Muscle of back (tissue), 13 donors: Measurements from ENCODE around the gene CDC14A. TPM values are rescaled to one million over a fixed set of nuclear protein-coding genes. Genes with fewer than 3 reads are reported as not detected.
A peak's percentile ranks its signal among the peaks of the same experiment; 100 is the strongest.
"Not testable (repeated sequence)": the region's sequence is repeated elsewhere in the genome, so short reads cannot be mapped to it uniquely, and the experiment has no call there.

Experiments
- DNase-seq, 3 donors: peaks; one replicate each; pipeline versions ENCODE4 v3.0.0 to v3.0.0-alpha.2; 2013
- long read RNA-seq, 9 donors: transcript quantifications; one replicate each; lab custom pipeline, GENCODE V29; 2026
- polyA plus RNA-seq, 10 donors: library from polyadenylated mRNA; unstranded; fragments of 120-200 nt; gene quantifications; one replicate each; pipeline ENCODE4 v1.2.1, GENCODE V29; 2013; ENCODE audit not compliant: insufficient read length in 10 of 10

CDC14A gene, protein sequence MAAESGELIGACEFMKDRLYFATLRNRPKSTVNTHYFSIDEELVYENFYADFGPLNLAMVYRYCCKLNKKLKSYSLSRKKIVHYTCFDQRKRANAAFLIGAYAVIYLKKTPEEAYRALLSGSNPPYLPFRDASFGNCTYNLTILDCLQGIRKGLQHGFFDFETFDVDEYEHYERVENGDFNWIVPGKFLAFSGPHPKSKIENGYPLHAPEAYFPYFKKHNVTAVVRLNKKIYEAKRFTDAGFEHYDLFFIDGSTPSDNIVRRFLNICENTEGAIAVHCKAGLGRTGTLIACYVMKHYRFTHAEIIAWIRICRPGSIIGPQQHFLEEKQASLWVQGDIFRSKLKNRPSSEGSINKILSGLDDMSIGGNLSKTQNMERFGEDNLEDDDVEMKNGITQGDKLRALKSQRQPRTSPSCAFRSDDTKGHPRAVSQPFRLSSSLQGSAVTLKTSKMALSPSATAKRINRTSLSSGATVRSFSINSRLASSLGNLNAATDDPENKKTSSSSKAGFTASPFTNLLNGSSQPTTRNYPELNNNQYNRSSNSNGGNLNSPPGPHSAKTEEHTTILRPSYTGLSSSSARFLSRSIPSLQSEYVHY
- 1 to 10 TPM; 3.9 to 7.7 (median 5.6) TPM for polyA plus RNA-seq
- long read RNA-seq, donor 1 = 0 reads
- long read RNA-seq, donor 2, partial matches to known transcripts = 0 of 1 reads
- long read RNA-seq, donor 2, other reads (novel, unspliced or antisense) = 0 of 1 reads
- long read RNA-seq, donor 3 = 0 reads
- long read RNA-seq, donor 4 = 0 reads
- long read RNA-seq, donor 5, partial matches to known transcripts = 0 of 1 reads
- long read RNA-seq, donor 5, other reads (novel, unspliced or antisense) = 0 of 1 reads
- long read RNA-seq, donor 6 = 0 reads
- long read RNA-seq, donor 7 = 0 reads
- long read RNA-seq, donor 8 = 0 reads
- long read RNA-seq, donor 9 = 0 reads

DNA sequence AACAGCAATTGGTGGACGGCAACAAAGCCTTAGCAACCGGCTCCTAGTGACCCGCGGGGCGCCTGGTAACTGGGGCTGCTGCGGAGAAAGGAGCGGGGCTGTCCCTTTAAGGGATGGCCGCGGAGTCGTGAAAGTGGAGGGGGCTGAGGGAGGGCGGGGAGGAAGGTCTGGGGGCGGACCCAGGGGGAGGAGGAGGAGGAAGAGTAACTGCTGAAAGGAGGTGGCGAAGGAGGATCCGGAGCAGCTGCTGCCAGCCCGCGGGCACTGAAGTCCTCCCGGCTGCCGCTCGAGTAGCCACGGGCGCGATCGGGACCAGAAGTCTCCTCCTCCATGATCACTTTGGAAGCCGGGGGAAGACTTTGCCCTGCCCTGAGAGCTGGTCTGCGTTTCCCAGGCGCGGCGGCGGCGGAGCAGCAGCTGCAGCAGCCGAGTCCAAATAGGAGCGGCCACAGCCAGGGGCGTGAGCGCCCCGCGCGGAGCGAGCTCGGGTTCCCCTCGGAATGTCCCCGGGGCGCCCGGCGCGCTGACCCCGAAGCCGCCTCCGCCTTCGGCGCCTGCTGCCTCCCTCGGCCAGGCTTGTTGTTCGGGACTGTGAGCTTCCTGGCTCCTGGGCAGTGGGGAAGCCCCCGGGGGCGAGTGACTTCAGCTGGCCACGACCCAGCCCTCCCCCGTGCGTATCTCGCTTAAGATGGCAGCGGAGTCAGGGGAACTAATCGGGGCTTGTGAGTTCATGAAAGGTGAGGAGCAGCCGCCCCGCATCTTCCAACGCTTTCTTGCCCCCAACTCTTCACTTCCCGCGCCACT is at the start of gene CDC14A:
Gene CDC14A, plus strand, starts transcription at position 240 of the 804 bp plus-strand sequence. Its CDS starts 449 bp downstream, at position 689.
- DNase-seq = peak; percentile 96 to 98 (median 96)

DNA sequence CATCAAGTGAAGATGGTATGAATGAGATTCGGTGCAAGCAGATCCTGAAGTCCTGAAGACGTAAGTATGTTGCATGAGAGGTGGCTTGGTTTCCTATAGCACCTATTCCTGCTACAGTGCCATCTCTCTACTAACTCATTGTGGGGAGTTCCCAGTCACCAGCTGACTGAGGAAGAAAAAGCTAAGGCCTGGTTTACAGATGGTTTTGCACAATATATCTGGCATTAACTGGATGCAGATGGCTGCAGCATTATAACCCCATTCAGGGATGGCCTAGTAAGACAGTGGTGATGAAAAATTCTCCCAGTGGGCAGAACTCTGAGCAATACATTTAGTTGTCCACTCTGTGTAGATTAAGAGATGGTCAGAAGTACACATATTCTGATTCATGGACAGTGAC is 49.6 kb upstream of the CDC14A start:
- no peak for DNase-seq

DNA sequence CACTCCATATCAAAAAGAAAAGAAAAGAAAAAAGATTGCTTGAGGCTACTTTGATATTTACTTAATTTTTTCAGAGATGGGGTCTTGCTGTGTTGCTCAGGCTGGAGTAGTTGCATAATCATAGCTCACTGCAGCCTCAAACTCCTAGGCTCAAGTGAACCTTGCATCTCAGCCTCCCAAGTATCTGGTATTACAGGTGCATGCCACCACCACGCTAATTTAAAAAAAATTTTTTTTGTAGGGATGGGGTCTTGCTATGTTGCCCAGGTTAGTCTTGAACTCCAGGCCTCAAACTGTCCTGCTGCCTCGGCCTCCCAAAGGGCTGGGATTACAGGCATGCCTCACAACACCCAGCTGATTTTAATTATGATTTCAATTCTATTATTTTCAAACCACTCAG is 48.1 kb upstream of the CDC14A start:
- no peak for DNase-seq

DNA sequence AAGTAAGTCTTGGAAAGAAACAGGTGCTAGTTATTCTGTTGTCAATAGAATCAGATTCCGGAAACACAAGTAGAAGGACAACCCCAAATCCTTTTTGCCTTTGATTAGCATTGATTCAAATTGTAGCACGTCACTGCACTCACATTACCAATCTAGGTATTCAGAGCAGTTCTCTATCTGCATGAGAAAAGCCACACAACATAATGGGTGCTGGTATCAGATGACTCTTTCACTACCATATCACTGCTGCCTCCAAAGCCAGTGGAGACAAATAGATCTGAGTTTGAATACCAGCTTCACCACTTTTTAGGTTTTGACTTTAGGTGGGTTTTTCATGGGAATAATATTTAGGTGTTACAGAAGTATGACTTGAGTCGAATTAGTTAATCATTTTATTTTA is 47.4 kb upstream of the CDC14A start:
- DNase-seq = no peak

DNA sequence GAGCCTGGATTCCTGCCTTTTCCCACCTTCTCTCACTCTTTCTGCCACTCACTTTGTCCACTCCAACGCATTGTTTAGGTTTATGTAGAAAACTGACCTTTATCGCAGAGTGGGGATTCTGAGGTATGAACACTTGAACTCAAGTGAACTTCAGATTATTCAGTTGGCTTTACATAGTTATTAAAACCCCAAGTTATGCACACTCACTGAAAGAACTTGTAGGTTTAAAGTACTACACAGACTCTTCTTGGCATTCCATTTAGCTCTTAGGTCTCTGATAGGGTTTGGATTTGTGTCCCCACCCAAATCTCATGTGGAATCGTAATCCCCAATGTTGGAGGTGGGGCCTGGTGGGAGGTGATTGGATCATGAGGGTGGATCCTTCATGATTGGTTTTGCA is 46.4 kb upstream of the CDC14A start:
- no peak for DNase-seq

DNA sequence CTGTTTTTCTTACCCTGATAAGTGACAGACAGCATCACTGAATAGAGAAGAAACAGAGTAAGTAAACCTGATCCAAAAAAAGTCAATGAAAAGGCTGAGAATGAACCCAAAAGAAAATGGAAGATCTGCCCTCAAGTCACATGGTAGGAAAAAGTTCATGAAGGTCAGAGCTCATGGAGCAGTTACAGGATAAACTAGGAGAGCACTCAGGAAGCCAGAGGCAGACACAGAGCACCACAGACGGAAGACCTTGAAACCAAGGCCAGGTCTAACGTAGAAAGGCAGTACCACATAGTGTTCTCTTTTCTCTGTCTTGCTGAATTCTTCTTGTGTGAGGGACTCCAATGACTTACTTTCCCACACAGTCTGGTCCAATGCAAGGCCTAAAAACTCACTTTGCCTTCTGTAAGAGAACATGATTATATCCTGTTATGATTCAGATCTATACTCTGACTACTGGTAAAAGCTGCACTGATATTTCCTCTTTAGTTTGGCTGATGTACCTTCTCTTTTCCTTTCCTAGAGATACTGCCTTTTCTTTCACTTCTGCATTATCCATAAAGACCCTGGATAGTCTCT is 45.5 kb upstream of the CDC14A start:
- no peak for DNase-seq

DNA sequence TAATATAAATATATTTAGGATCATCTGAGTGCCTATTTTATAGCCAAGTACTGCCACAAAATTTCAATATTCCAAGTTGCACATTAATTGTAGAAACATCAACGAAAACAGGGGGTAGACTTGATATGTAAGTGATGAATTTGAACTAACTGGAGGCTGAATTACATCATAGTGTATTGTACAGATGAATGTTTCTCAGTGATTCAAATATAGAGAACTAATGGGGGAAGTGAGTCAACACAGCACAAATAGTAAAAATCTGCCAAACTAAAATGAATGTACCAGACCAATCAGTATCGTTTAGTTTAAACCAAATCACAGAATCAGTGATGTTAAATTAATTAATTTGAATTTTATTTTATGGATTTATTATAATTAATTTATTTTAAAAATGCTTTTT is 43.5 kb upstream of the CDC14A start:
- no peak for DNase-seq

DNA sequence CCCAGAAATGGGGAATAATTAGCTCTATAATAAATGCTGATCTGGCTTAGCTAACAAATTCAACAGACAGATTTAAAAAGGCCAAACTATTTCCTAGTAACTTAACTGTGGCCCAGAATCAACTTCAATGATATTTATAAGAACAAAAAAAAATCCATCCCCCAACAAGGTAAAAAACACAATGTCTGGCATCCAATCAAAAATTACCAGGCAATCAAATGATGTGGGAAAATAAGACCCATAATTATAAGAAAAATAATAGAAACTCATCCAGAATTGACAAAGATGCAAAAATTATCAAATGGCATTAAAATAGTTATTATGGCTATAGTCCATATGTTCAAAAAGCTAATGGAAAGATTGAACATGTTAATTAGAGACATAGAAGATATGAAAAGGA is 42.4 kb upstream of the CDC14A start:
- no peak for DNase-seq

DNA sequence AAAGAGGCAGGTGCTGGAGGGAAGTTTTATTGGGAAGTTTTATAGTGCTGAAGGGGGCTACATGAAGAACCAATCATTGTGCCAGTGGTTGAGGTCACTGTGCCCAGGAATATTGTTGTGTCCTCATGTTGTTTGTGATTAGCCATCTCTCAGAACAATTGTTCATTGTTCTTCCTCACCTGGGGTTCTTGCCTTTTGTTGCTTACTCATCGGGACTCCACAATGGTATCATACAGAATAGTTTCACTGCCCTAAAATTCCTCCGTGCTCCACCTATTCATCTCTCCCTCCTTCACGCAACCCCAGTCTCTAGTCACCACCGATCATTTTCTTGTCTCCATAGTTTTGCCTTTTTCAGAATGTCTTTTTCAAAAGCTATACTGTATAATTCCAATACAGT is 38.9 kb upstream of the CDC14A start:
- DNase-seq = no peak

DNA sequence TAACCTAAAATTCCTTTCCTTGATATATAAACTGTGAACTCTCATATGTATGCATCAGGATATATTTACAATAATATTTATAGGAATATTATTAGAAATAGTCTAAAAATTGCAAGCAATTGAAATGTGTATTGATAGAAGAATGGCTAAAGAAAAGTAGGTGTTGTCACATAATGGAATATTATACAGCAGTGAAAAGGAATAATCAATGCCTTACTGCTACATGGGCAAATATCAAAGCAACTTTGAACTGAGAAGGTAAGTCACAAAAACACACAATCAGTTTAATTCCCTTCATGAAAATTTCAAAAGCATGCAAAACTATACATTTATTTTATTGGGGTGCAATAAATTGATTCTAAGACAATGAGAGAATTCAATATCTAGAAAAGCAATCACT is 35.7 kb upstream of the CDC14A start:
- no peak for DNase-seq

DNA sequence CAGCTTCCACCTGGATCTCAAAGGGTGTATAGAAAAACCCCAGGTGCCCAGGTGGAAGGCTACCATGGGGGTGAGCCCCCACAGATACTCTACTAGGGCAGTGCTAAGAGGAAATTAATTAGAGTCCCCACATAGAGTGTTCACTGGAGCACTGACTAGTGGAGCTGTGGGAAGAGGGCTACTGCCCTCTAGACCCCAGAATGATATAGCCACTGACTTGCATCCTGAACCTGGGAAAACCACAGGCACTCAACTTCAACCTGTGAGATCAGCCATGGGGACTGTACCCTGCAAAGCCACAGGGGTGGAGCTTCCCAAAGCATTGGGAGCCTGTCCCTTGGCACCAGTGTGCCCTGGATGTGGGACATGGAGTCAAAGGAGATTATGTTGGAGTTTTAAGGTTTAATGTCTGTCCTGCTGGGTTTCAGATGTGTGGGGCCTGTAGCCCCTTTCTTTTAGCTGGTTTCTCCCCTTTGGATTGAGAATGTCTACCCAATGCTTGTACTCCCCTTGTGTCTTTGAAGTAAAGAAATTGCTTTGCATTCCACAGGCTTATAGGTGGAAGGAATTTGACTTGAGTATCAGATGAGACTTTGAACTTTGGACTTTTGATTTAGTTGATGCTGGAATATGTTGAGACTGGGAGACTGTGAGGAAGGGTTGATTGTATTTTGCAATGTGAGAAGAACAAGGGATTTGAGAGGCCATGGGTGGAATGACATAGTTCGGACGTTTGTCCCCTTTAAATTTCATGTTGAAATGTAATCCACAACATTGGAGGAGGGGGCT is 31.8 kb upstream of the CDC14A start:
- no peak for DNase-seq

DNA sequence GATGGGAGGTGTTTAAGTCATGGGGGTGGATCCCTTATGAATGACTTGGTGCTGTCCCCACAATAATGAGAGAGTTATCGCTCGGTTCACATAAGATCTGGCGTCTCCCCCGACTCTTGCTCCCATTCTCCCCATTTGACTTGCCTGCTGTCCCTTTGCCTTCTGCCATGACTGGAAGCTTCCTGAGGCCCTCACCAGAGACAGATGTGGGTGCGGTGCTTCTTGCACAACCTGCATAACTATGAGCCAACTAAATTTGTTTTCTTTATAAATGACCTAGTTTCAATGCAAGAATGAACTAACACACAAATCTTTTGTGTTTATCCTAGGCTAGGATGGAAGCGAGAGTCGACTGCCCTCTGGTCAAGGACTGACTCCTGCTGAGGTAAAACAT is 31.2 kb upstream of the CDC14A start:
- DNase-seq = no peak

DNA sequence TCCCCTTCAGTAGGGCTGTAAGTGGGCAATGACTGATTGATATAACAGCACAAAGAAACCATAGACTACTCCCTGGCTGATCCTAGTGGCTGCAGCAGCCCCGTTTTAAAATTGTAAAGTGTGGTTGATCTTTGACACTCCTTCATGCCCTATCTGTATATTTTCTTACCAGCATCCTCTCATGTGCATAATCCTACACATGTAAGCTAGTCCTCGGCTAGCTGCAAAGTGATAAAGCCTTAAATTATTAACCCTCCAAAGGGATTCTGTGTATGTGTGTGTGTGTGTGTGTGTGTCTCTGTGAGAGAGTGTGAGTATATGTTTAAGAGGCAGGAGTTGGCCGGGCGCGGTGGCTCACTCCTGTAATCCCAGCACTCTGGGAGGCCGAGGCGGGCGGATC is 30.8 kb upstream of the CDC14A start:
- DNase-seq = no peak

DNA sequence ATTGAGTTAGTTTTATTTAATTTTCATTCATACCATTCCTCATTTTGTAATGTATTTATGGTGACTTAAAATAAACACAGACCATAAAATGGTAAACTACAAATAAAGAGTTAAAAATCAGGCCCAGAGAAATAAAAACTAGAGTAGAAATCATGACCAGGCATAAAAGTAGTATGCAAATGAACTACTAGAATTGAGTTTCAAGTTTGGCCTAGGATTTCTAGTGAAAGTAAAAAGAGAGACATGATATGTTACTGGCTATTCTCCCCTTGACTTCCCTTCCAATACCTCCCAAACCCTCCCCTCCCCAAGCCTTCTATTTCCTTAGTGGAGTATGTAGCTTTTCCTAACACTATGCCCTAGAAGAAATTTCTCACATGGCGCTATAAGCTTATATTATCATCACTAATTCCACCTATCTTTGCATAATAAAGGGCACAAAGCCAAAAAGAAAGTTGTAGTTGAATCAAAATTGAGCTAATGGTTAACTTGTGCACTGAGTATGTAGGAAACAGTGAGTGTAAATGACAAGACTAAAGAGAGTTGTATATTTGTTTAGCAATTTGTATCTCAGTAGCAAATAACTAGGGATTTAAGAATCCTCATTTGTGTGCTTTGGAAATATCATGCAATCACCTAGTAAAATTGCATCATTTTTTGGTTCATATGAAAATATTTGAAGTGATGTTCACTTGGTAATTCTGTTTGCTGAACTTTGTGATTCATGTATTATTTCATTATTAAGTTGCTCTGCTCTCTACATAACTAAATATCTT is 29.7 kb upstream of the CDC14A start:
- peak; percentile 25 to 56 (median 27) for DNase-seq

DNA sequence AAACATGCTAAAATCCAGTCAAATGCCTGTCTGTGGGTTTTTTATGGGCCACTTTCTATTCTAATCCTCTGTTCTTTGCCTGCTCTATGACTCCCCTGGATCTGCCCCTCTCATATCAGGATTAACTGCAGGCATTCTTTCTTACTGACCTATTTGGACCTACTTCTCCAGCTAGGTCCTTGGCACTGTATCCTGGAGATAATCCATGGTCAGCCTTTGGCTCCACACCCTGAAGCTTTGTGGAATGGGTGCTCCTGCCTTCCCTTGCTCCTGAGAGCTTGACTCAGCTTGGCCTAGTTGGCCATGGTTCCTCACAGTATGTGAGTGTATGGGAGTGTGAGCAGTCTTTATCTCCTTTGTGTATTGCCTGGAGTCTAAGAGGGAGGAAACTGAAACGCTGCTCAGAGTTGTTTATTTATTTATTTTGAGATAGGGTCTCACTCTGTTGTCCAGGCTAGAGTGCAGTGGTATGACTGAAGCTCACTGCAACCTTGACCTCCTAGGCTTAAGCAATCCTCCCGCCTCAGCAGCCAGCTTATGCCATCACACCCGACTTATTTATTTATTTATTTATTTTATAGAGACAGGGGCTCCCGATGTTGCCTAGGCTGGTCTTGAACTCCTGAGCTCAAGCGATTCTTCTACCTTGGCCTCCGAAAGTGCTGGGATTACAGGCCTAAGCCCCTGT is 28.7 kb upstream of the CDC14A start:
- DNase-seq = peak; percentile 14 to 51 (median 16)

DNA sequence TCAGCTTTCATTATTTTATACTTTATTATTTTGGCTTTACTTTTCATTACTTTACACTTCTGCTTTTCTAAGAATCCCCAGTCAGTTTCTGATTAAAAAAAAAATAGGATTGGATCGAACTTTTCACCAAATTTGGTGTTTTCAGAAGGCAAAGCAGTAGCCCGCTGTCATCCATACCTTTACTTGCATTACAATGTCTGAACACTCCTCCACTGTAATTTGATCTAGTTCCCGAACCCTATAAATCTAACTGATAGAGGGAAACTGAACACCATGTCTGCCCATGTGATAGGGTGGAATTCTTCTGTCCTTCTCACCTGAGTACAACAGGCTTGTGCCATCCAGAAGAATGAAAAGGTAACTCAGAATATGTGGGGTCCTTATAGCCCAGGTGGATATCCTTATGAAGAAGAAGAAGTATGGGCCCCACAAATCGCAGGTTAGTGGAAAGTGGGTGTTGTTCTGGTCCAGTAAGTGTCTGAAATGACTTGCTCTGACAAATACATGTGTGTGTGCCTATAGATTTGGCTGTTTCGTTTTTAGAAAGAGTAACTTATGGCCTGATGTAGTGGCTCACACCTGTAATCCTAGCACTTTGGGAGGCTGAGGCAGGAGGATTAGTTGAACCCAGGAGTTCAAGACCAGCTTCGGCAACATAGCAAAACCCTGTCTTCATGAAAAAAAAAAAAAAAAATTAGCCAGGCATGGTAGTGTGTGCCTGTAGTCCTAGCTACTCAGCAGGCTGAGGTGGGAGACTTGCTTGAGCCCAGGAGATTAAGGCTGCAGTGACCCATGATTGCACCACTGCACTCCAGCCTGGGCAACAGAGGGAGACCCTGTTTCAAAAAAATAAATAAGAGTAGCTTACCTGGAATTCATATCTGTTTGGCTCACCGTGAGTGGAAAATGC is 26.6 kb upstream of the CDC14A start:
- DNase-seq = no peak

DNA sequence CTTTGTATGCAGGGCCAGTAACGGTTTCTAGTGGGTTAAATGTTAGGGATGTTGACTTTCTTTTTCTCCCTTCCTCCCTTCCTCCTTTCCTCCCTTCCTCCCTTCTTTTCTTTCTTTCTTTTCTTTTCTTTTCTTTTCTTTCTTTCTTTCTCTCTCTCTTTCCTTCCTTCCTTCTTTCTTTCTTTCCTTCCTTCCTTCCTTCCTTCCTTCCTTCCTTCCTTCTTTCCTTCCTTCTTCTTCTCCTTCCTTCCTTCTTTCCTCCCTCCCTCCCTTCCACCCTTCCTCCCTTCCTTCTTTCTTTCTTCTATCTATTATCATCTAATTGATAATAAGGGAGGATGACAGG is 26.0 kb upstream of the CDC14A start:
- DNase-seq = not testable (repeated sequence)

DNA sequence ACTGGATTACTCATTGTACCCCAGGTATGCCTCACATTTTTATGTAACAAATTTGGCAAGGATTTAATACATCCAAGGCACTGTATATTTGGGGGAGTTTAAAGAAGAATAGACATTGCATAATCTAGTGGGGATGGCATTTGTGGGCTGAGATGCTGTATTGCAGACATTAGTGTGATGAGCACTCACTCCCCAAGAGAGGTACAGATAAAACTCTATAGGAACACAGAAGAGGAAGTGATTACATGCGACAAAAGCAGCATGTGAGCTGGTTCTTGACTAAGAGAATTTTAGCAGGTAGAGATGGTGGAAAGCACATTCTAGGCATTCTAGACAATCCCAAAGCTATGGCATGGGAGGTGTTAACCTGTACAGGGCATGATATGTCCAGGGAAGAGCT is 24.2 kb upstream of the CDC14A start:
- no peak for DNase-seq
